WTC11 (cell line): Measurements from ENCODE around the gene DMXL1. TPM values are rescaled to one million over a fixed set of nuclear protein-coding genes. Genes with fewer than 3 reads are reported as not detected.

ENCODE experiments used
- ATAC-seq: fragments of 200-7000 bp; cut with Tn5 transposase; 2 replicates; pipeline ENCODE4 v1.10.0; 2021; ENCODE audit warnings: mild to moderate bottlenecking, moderate library complexity
- CTCF ChIA-PET: fragments of 300-600 bp; sonication (Branson Sonifier 250); formaldehyde crosslinking; loops from one replicate; lab custom pipeline; 2021; ENCODE audit warnings: antibody characterized with exemption; lab: Charles Lee
- POLR2A ChIA-PET: fragments of 350-600 bp; sonication (Branson Sonifier 250); formaldehyde crosslinking; loops from one replicate; lab custom pipeline; 2021; ENCODE audit warnings: antibody characterized with exemption; lab: Charles Lee
- DNase-seq: peaks from one replicate; pipeline ENCODE4 v3.0.0; 2021; ENCODE audit warnings: low spot score
- H3K27ac Mint-ChIP-seq: 2 replicates; pipeline ENCODE4 v1.8.0; 2021; ENCODE audit warnings: mixed read lengths
- H3K27me3 Mint-ChIP-seq: 2 replicates; pipeline ENCODE4 v1.8.0; 2021; ENCODE audit warnings: low read depth, mild to moderate bottlenecking, moderate library complexity, mixed read lengths
- H3K36me3 Mint-ChIP-seq: 2 replicates; pipeline ENCODE4 v1.8.0; 2021; ENCODE audit warnings: mixed read lengths
- H3K4me1 Mint-ChIP-seq: 2 replicates; pipeline ENCODE4 v1.8.0; 2022; ENCODE audit warnings: mixed read lengths
- H3K4me3 Mint-ChIP-seq: 2 replicates; pipeline ENCODE4 v1.8.0; 2021; ENCODE audit warnings: mild to moderate bottlenecking, moderate library complexity, mixed read lengths
- H3K9me3 Mint-ChIP-seq: 2 replicates; pipeline ENCODE4 v1.8.0; 2021; ENCODE audit warnings: mixed read lengths
- ATF3 ChIP-seq: sonication (generic); formaldehyde crosslinking; conservative IDR thresholded peaks from 2 replicates; pipeline ENCODE4 v1.8.1; 2022; ENCODE audit warnings: mild to moderate bottlenecking, missing genetic modification reagents
- CREM ChIP-seq: sonication (generic); formaldehyde crosslinking; IDR thresholded peaks from 2 replicates; pipeline ENCODE4 v1.8.1; 2022; ENCODE audit warnings: mild to moderate bottlenecking, missing genetic modification reagents, moderate library complexity
- EMX1 ChIP-seq: fragments of 250-450 bp; sonication (Bioruptor Pico); IDR thresholded peaks from 2 replicates; pipeline ENCODE4 v1.8.0; 2021; ENCODE audit warnings: mild to moderate bottlenecking
- ETV6 ChIP-seq: sonication (generic); formaldehyde crosslinking; IDR thresholded peaks from 2 replicates; pipeline ENCODE4 v1.8.1; 2022; ENCODE audit warnings: mild to moderate bottlenecking, missing genetic modification reagents
- FOXK1 ChIP-seq: sonication (generic); formaldehyde crosslinking; IDR thresholded peaks from 2 replicates; pipeline ENCODE4 v1.8.0; 2022; ENCODE audit warnings: mild to moderate bottlenecking, moderate library complexity, missing genetic modification reagents
- HMGA2 ChIP-seq: fragments of 250-450 bp; sonication (Bioruptor Pico); IDR thresholded peaks from 2 replicates; pipeline ENCODE4 v1.4.0; 2021; ENCODE audit warnings: mild to moderate bottlenecking, moderate library complexity
- IRF2 ChIP-seq: sonication (generic); formaldehyde crosslinking; IDR thresholded peaks from 2 replicates; pipeline ENCODE4 v1.8.0; 2022; ENCODE audit warnings: low read depth, missing genetic modification reagents, borderline replicate concordance
- MXD4 ChIP-seq: fragments of 250-450 bp; sonication (Bioruptor Pico); IDR thresholded peaks from 2 replicates; pipeline ENCODE4 v1.8.0; 2021; ENCODE audit warnings: mild to moderate bottlenecking, moderate library complexity, borderline replicate concordance
- NFATC4 ChIP-seq: fragments of 250-450 bp; sonication (Bioruptor Pico); IDR thresholded peaks from 2 replicates; pipeline ENCODE4 v1.9.0; 2021; ENCODE audit warnings: mild to moderate bottlenecking
- TEAD4 ChIP-seq: sonication (generic); formaldehyde crosslinking; IDR thresholded peaks from 2 replicates; pipeline ENCODE4 v1.8.0; 2022; ENCODE audit warnings: mild to moderate bottlenecking, missing genetic modification reagents
- USF2 ChIP-seq: sonication (generic); formaldehyde crosslinking; IDR thresholded peaks from 2 replicates; pipeline ENCODE4 v1.8.1; 2023; ENCODE audit warnings: mild to moderate bottlenecking, missing genetic modification reagents, moderate library complexity
- ZBTB21 ChIP-seq: sonication (generic); formaldehyde crosslinking; IDR thresholded peaks from 2 replicates; pipeline ENCODE4 v1.8.1; 2023; ENCODE audit warnings: mild to moderate bottlenecking, missing genetic modification reagents, borderline replicate concordance
- ZMAT4 ChIP-seq: fragments of 250-450 bp; sonication (Bioruptor Pico); IDR thresholded peaks from 2 replicates; pipeline ENCODE4 v1.9.0; 2021; ENCODE audit warnings: mild to moderate bottlenecking
- ZNF138 ChIP-seq: sonication (generic); formaldehyde crosslinking; conservative IDR thresholded peaks from 2 replicates; pipeline ENCODE4 v1.8.1; 2022; ENCODE audit warnings: mild to moderate bottlenecking, moderate library complexity, missing genetic modification reagents
- ZNF423 ChIP-seq: fragments of 250-450 bp; sonication (Bioruptor Pico); IDR thresholded peaks from 2 replicates; pipeline ENCODE4 v2.1.2; 2022; ENCODE audit warnings: mild to moderate bottlenecking, moderate library complexity
- ZNF532 ChIP-seq: fragments of 250-450 bp; sonication (Bioruptor Pico); IDR thresholded peaks from 2 replicates; pipeline ENCODE4 v1.9.0; 2021; ENCODE audit warnings: mild to moderate bottlenecking, borderline replicate concordance
- ZNF671 ChIP-seq: fragments of 250-450 bp; sonication (Bioruptor Pico); IDR thresholded peaks from 2 replicates; pipeline ENCODE4 v1.8.0; 2021; ENCODE audit warnings: mild to moderate bottlenecking
- total RNA-seq: library from RNA; stranded (reverse); gene quantifications from 3 replicates; pipeline ENCODE4 v1.2.3, GENCODE V29; 2021
- TF ChIP-seq, protein P1 (sequence below): sonication (generic); formaldehyde crosslinking; IDR thresholded peaks from 2 replicates; pipeline ENCODE4 v1.8.1; 2023; ENCODE audit warnings: mild to moderate bottlenecking, moderate library complexity, missing genetic modification reagents
- TF ChIP-seq, protein P2 (sequence below): sonication (generic); formaldehyde crosslinking; IDR thresholded peaks from 2 replicates; pipeline ENCODE4 v1.8.1; 2023; ENCODE audit warnings: mild to moderate bottlenecking, missing genetic modification reagents

Gene DMXL1
- total RNA-seq, 1 experiment from 2014 or later = 43.7 TPM

GRCh38 chr5:119031011-119031886 is 39.6 kb upstream of the DMXL1 start:
- Mint-ChIP-seq H3K4me3 (no peak overlapping the region), H3K4me1 (peaks cover 30% of the 10 kb centered on the region), H3K9me3 (no peaks in the 10 kb centered on the region), H3K36me3 (no peaks in the 10 kb centered on the region), H3K27me3 (no peaks in the 10 kb centered on the region), H3K27ac (peak overlapping the region; percentile 1; the same call in 1 of the 2 replicates)
- TF ChIP-seq, protein P1, sequence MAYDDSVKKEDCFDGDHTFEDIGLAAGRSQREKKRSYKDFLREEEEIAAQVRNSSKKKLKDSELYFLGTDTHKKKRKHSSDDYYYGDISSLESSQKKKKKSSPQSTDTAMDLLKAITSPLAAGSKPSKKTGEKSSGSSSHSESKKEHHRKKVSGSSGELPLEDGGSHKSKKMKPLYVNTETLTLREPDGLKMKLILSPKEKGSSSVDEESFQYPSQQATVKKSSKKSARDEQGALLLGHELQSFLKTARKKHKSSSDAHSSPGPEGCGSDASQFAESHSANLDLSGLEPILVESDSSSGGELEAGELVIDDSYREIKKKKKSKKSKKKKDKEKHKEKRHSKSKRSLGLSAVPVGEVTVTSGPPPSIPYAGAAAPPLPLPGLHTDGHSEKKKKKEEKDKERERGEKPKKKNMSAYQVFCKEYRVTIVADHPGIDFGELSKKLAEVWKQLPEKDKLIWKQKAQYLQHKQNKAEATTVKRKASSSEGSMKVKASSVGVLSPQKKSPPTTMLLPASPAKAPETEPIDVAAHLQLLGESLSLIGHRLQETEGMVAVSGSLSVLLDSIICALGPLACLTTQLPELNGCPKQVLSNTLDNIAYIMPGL (CRISPR knock-in tag) = no peak
- TF ChIP-seq NFATC4 (no peak), FOXK1 (no peak), HMGA2 (CRISPR knock-in tag) (no peak), USF2 (CRISPR knock-in tag) (no peak), ETV6 (CRISPR knock-in tag) (no peak), IRF2 (CRISPR knock-in tag) (no peak), ZNF138 (no peak), ZNF671 (CRISPR knock-in tag) (no peak), EMX1 (CRISPR knock-in tag) (no peak), CREM (CRISPR knock-in tag) (no peak), ZMAT4 (CRISPR knock-in tag) (no peak), ZBTB21 (CRISPR knock-in tag) (no peak), ZNF532 (CRISPR knock-in tag) (no peak), TEAD4 (CRISPR knock-in tag) (no peak), ATF3 (CRISPR knock-in tag) (no peak), ZNF423 (CRISPR knock-in tag) (no peak), MXD4 (CRISPR knock-in tag) (no peak)
- TF ChIP-seq, protein P2, sequence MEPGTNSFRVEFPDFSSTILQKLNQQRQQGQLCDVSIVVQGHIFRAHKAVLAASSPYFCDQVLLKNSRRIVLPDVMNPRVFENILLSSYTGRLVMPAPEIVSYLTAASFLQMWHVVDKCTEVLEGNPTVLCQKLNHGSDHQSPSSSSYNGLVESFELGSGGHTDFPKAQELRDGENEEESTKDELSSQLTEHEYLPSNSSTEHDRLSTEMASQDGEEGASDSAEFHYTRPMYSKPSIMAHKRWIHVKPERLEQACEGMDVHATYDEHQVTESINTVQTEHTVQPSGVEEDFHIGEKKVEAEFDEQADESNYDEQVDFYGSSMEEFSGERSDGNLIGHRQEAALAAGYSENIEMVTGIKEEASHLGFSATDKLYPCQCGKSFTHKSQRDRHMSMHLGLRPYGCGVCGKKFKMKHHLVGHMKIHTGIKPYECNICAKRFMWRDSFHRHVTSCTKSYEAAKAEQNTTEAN (CRISPR knock-in tag) = no peak
- POLR2A ChIA-PET = interaction anchor here (0.6 to 0.7 kb wide), 2 partner anchors 46 to 1334 kb away, joined by 3 read pairs; no protein-coding TSS in a partner anchor
- ATAC-seq = no peak; the same call in 1 of the 2 replicates
- CTCF ChIA-PET = interaction anchor here (1.6 kb wide), 1 partner anchor 9 kb away, joined by 4 read pairs; no protein-coding TSS in a partner anchor
- no peak for DNase-seq
